Heart left ventricle (tissue), 16 donors: Measurements from ENCODE around the gene PICALM. TPM values are rescaled to one million over a fixed set of nuclear protein-coding genes. Genes with fewer than 3 reads are reported as not detected.
A peak's percentile ranks its signal among the peaks of the same experiment; 100 is the strongest.

Experiments used
- ATAC-seq, 4 donors: fragments of 200-7000 bp; cut with Tn5 transposase; one replicate each; pipeline ENCODE4 v1.9.1; 2020 to 2022; ENCODE audit warnings: moderate library complexity in 4 of 4, mild to moderate bottlenecking in 3 of 4, moderate number of reproducible peaks in 1 of 4
- DNase-seq, 5 donors: peaks; one replicate each; pipeline ENCODE4 v3.0.0-alpha.2; 2020
- H3K27ac ChIP-seq, 12 donors: fragments of 200-600 bp; sonication (generic) in 4 of 12; one replicate each; pipeline versions ENCODE4 v1.5.0 to v1.8.0; 2016 to 2022; ENCODE audit warnings: mild to moderate bottlenecking in 2 of 12
- H3K27me3 ChIP-seq, 9 donors: fragments of 200-600 bp; sonication (generic) in 2 of 9; one replicate each; pipeline versions ENCODE4 v1.5.1 to v1.8.0; 2016 to 2022; ENCODE audit warnings: mild to moderate bottlenecking in 3 of 9
- H3K36me3 ChIP-seq, 9 donors: fragments of 200-600 bp; sonication (generic) in 2 of 9; one replicate each; pipeline versions ENCODE4 v1.5.0 to v1.8.0; 2018 to 2022; ENCODE audit warnings: mild to moderate bottlenecking in 2 of 9
- H3K4me1 ChIP-seq, 12 donors: fragments of 200-600 bp; sonication (generic) in 4 of 12; one replicate each; pipeline versions ENCODE4 v1.5.0 to v1.8.0; 2016 to 2022; ENCODE audit warnings: mild to moderate bottlenecking in 3 of 12
- H3K4me3 ChIP-seq, 12 donors: fragments of 200-600 bp; sonication (generic) in 4 of 12; one replicate each; pipeline versions ENCODE4 v1.5.0 to v1.8.0; 2017 to 2022; ENCODE audit warnings: mild to moderate bottlenecking in 9 of 12, moderate library complexity in 4 of 12
- H3K9me3 ChIP-seq, 12 donors: fragments of 200-600 bp; sonication (generic) in 4 of 12; one replicate each; pipeline versions ENCODE4 v1.5.0 to v1.8.0; 2016 to 2022; ENCODE audit warnings: mild to moderate bottlenecking in 1 of 12
- POLR2A ChIP-seq, 2 donors: fragments of 450-650 bp; IDR thresholded peaks; one replicate each; pipeline ENCODE4 v1.6.1; 2017; ENCODE audit warnings: antibody characterized with exemption in 2 of 2, mild to moderate bottlenecking in 2 of 2, moderate library complexity in 2 of 2
- WGBS, 4 donors: extraction: QIAGEN DNeasy Blood & Tissue Kit in 2 of 4; methylation state at CpG; one replicate each; pipeline versions ENCODE4 v1.1.5 to v1.1.7; 2013 to 2018; 5-methylcytosine and 5-hydroxymethylcytosine counted together
- intact Hi-C, 10 donors: fragments of 100-400 bp; cut with DNase I; formaldehyde crosslinking; loops; one replicate each; pipeline versions ENCODE4 v1.11.1 to v1.14.2; 2022
- polyA plus RNA-seq, 2 donors: library from polyadenylated mRNA; stranded (reverse); fragments of 200-250 nt; gene quantifications; one replicate each; pipeline ENCODE4 v1.2.3, GENCODE V29; 2013
- total RNA-seq, 9 donors: library from RNA; depleted of rRNA in 2 of 9; stranded (reverse); fragments of >200 nt in 2 of 9; fragmentation: NEBNext Ultra II Directional in 3 of 9; extraction: Animal tissue kit (Norgen Biotek cat#: 25700) in 3 of 9; gene quantifications; one replicate each; pipeline versions ENCODE4 v1.1.0 to v1.2.4, GENCODE V29; 2016 to 2023
- TF ChIP-seq, protein P1 (sequence below), 12 donors: fragments of 200-600 bp; sonication (generic) in 4 of 12; IDR thresholded peaks; one replicate each; pipeline versions ENCODE4 v1.5.0 to v1.8.0; 2018 to 2022; ENCODE audit warnings: antibody characterized with exemption in 12 of 12, mild to moderate bottlenecking in 5 of 12
- donor health status: ischemic (EF 13 %, LVEDD 7.1; RV severe dilation, severe dysfunction).
- donor health status: healthy with polysubstance abuse.
- donor health status: DM: no; HTN: yes; CAD: no.
- donor health status: DM: no; HTN: no; CAD: no.
- donor health status: ischemic (EF 25% LVEDD 6.9; RV normal size, moderate dysfunction).
- donor health status: ischemic (EF 25% LVEDD 5.7; RV mildly dilated, moderate dysfunction).
- donor health status: healthy.
- donor health status: DM: yes; HTN: yes; CAD: no.
- donor health status: ischemic (EF 35%, LVEDD 5.7; RV mildly dilated, moderate dysfunction).
- donor health status: nonischemic (EF 11% LVEDD 7.7; RV severe dilation, severe dysfunction).
- donor health status: DM: yes; HTN: yes; CAD: no.
- donor health status: PGD.
- donor health status: ischemic (EF 29% LVEDD 5.4; RV normal size, mild dysfunction).
- donor health status: nonischemic (EF 23%, LVEDD 6.1; RV moderate dilation, normal function).

The PICALM gene
- total and polyA plus RNA-seq, 11 donors, result 36.1 to 207 (median 171) TPM

GRCh38 chr11:86067009-86067850, 1.7 kb downstream of the PICALM start:
- DNase-seq (no peak), ATAC-seq (no peak)
- peak overlapping the region; percentile 72 to 99 (median 91) for H3K4me3 ChIP-seq
- no peaks in the 10 kb centered on the region for H3K9me3 ChIP-seq
- intact Hi-C loops, result loop anchor here in 3 of 10 donors (5.0 kb wide), 2 partner anchors 110 to 125 kb away; no protein-coding TSS in a partner anchor
- WGBS, 4 donors, result 0 to 1% (median 0%) methylated on average over 11 of the region's 11 CpGs
- H3K27me3 ChIP-seq, result no peaks in the 10 kb centered on the region
- H3K27ac ChIP-seq, result peak overlapping the region; percentile 96 to 99 (median 98)
- TF ChIP-seq POLR2A (IDR thresholded peaks at IDR 0.05), result no peak
- TF ChIP-seq, protein P1, sequence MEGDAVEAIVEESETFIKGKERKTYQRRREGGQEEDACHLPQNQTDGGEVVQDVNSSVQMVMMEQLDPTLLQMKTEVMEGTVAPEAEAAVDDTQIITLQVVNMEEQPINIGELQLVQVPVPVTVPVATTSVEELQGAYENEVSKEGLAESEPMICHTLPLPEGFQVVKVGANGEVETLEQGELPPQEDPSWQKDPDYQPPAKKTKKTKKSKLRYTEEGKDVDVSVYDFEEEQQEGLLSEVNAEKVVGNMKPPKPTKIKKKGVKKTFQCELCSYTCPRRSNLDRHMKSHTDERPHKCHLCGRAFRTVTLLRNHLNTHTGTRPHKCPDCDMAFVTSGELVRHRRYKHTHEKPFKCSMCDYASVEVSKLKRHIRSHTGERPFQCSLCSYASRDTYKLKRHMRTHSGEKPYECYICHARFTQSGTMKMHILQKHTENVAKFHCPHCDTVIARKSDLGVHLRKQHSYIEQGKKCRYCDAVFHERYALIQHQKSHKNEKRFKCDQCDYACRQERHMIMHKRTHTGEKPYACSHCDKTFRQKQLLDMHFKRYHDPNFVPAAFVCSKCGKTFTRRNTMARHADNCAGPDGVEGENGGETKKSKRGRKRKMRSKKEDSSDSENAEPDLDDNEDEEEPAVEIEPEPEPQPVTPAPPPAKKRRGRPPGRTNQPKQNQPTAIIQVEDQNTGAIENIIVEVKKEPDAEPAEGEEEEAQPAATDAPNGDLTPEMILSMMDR (IDR thresholded peaks at IDR 0.05), result no peak
- peaks cover 6 to 57% (median 48%) of the 10 kb centered on the region in 12 donors for H3K4me1 ChIP-seq
- no peaks in the 10 kb centered on the region for H3K36me3 ChIP-seq

DNA sequence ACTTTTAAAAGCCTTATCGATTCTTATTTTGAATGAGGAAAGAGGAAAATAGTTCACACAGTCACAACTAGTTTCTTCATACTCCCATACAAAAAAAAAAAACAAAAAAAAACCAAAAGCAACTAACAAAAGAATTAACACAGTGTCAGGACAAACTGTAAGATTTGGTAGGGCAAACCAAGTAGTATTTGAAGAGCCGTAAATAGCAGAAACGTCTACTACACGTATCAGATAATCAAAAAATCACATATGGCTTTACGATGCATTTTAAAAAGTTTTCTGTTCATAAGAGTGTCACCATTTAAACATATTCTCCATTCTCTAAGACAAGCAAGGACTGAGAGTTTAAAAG, 2.3 kb downstream of the PICALM start:
- no peaks in the 10 kb centered on the region for H3K27me3 ChIP-seq
- TF ChIP-seq, protein P1 (IDR thresholded peaks at IDR 0.05), result no peak
- TF ChIP-seq POLR2A (IDR thresholded peaks at IDR 0.05), result no peak
- no peaks in the 10 kb centered on the region for H3K9me3 ChIP-seq
- H3K4me3 ChIP-seq, result peak overlapping the region; percentile 72 to 99 (median 91)
- intact Hi-C loops, result loop anchor here in 3 of 10 donors (5.0 kb wide), 2 partner anchors 111 to 126 kb away; no protein-coding TSS in a partner anchor
- 1 to 4% (median 1%) methylated on average over 5 of the region's 5 CpGs for WGBS, 4 donors
- H3K36me3 ChIP-seq, result no peaks in the 10 kb centered on the region
- ATAC-seq (no peak), DNase-seq (no peak)
- peaks cover 6 to 63% (median 53%) of the 10 kb centered on the region in 12 donors for H3K4me1 ChIP-seq
- peak overlapping the region; percentile 96 to 99 (median 98) for H3K27ac ChIP-seq

DNA sequence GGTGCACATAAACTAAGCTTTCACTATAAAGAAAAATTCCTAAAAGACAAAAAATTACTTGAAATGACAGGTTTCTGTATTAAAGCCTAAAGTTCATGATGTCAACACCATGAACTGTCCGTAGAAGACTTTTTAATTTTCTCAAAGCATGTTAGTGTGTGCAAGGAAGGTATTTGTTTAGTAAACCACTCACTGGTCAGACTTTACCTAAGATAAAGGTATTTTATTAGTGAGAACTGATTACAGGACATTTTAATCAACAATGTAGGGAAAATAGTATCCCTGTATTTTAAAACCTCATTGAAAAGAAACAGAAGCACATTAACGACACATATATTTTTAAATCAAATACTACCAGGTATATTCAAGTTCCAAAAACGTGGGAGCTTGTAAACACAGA, 2.9 kb downstream of the PICALM start:
- ATAC-seq (no peak), DNase-seq (no peak)
- H3K27me3 ChIP-seq, result no peaks in the 10 kb centered on the region
- no peaks in the 10 kb centered on the region for H3K36me3 ChIP-seq
- H3K9me3 ChIP-seq, result no peaks in the 10 kb centered on the region
- peak overlapping the region; percentile 72 to 99 (median 91) for H3K4me3 ChIP-seq
- WGBS, 4 donors, result 2 to 8% (median 4%) methylated on average over 3 of the region's 3 CpGs
- H3K4me1 ChIP-seq, result peaks cover 6 to 69% (median 58%) of the 10 kb centered on the region in 12 donors
- intact Hi-C loops, result loop anchor here in 3 of 10 donors (5.0 kb wide), 2 partner anchors 111 to 126 kb away; no protein-coding TSS in a partner anchor
- H3K27ac ChIP-seq, result peak overlapping the region; percentile 9 to 99 (median 98)
- no peak for TF ChIP-seq POLR2A (IDR thresholded peaks at IDR 0.05)
- TF ChIP-seq, protein P1 (IDR thresholded peaks at IDR 0.05), result no peak

DNA sequence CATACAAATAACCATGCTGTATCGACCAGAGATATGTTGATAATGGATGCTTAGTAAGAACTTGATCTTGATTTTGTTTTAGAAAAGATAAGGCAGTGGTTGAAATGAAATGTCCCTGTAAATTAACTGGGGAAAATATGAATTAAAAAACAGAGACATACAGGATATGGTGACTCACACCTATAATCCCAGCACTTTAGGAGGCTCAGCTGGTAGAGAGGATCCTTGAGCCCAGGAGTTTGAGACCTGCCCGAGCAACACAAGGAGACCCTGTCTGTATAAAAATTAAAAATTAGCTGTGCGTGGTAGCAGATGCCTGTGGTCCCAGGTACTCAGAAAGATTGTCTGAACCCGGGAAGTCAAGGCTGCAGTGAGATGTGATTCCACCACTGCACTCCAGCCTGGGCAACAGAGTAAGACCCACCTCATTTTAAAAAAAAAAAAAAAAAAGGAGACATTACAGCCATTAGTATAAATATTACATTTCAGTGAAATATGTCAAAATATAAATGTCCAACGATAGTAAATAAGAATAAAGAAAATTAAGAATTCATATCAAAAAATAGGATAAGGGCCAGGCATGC, 4.6 kb downstream of the PICALM start:
- Histone ChIP-seq H3K9me3 (no peaks in the 10 kb centered on the region), H3K4me1 (peaks cover 12 to 72% (median 64%) of the 10 kb centered on the region in 12 donors), H3K4me3 (peak overlapping the region in 8 of 12 donors; percentile 1 to 99 (median 94)), H3K27ac (peak overlapping the region in 9 of 12 donors; percentile 19 to 99 (median 99)), H3K36me3 (no peaks in the 10 kb centered on the region), H3K27me3 (no peaks in the 10 kb centered on the region)
- DNase-seq (no peak), ATAC-seq (no peak)
- intact Hi-C loops, result no loop called here
- TF ChIP-seq POLR2A (IDR thresholded peaks at IDR 0.05), result no peak
- TF ChIP-seq, protein P1 (IDR thresholded peaks at IDR 0.05), result no peak
- 58 to 65% (median 60%) methylated on average over 5 of the region's 5 CpGs for WGBS, 4 donors
